GM19239 (cell line): Measurements from ENCODE around the gene TEX19.
"Not testable (repeated sequence)": the region's sequence is repeated elsewhere in the genome, so short reads cannot be mapped to it uniquely, and the experiment has no call there.

Experiments used
- DNase-seq: peaks from one replicate; pipeline ENCODE4 v3.0.0; 2011; ENCODE audit warnings: low spot score; ENCODE audit not compliant: insufficient read length
- FAIRE-seq: peaks from 2 replicates; lab custom pipeline; 2011; peaks lifted over from hg19 to GRCh38; lab: Jason Lieb, UNC

Gene TEX19

DNA sequence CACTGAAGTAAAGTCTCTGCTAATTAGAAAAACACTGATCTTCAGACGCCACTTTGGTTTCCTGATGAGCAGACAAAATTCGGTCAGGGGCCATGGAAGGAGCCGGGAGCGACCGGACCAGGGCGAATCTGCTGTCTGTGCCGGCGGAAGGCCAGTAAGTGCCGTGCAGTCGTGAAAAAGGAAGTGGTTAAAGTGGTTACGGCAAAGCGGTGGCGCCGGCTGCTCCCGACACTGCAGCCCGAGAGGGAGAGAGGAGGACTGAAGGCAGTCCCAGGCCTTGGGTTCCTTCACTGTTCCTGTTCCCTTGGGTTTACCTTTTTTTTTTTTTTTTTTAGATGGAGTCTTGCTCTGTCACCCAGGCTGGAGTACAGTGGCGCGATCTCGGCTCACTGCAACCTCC, 41.8 kb downstream of the TEX19 start:
- FAIRE-seq = peak; percentile 91

GRCh38 chr17:82402865-82403264, 43.8 kb downstream of the TEX19 start:
- DNase-seq (peak; percentile 91), FAIRE-seq (peak; percentile 100)

More for the DNA sequence above, 41.8 kb downstream of the TEX19 start:
- peak; percentile 92 for DNase-seq

- FAIRE-seq (no peak), DNase-seq (no peak)
Observed at GRCh38 chr17:82403662-82404660, 44.9 kb downstream of the TEX19 start.

DNA sequence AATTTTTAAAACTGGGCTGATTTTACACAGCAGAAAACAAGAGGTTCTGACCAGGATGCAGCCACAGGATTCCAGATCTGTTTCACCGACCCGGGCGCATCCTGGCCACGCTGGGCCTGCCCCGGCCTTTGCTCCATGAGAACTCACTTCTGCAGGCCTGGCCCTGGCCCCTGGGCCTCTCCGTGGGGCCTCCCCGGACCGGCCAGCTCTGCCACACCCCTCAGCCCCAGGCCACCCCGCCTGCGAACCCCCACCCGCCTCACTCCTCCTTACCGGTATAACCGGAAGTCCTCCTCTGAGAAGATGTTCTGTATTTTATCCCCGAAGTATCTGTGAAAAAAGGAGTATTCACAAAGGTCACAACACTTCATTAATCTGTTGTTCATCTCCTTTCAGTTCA, 46.0 kb downstream of the TEX19 start:
- FAIRE-seq (no peak), DNase-seq (no peak)

GRCh38 chr17:82406131-82406671, 47.2 kb downstream of the TEX19 start:
- FAIRE-seq = no peak
- no peak for DNase-seq

DNA sequence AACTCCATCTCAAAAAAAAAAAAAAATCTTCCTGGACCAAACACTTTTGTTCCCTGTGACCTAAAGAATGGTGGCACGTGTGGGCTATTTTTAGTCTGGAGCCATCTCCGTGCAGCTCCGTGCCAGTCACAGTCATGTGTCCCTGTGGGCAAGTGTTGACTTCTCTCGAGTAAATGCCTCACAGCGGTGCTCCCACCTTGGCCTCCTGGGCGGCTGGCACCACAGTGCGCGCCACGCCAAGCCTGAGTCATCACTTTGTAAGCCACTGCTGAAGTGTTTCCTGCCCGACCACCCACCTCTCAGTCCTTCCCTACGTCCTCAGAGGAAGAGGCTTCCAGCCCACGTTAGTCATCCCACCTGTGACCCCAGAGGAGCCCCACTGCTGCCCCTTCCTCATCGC, 48.2 kb downstream of the TEX19 start:
- FAIRE-seq (no peak), DNase-seq (no peak)

DNA sequence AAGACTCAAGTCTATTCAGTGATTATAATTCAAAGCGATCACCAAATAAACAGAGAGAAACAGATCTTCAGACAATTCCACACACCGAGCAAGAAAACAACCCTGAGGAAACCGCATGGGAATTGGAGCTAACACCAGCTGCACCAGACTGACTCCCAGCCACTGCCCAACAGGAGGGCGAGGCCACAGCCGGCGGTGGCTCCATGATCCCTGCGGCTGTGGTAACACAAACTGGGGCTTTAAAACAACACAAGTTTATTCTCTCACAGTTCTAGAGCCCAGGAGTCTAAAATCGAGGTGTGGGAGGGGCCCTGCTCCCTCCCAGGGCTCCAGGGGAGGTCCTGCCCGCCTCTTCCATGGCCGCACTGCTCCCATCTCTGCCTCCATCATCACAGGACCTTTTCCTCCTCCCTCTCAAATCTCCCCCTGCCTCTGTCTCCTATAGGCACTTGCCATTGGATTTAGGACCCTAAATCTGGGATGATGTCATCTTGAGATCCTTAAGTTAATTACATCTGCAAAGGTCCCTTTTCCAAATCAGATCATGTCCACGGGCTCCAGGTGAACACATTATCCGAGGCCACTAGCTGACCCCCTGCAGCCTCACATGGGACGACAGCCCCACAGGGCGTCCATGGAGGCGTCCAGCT, 49.4 kb downstream of the TEX19 start:
- no peak for DNase-seq

DNA sequence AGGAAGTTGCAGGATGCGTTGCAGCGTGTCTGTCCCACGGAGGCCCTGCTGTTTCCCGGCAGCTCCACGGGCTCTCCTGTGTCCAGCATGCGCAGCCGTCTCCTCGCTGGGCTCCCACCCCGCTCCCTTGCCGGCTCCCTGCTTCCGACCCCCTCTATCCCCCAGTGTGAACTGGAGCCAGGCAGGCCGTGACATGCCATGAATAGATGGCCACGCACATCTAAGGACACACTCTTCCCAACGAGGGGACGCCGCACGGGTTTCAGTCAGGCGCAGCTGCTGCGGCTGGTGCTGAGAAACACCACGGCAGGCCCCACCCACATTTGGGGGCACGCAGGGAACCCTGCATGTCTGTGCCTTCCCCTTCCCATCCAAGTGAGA, 49.9 kb downstream of the TEX19 start:
- DNase-seq = no peak
- no peak for FAIRE-seq

More for the DNA sequence above, 49.4 kb downstream of the TEX19 start:
- no peak for FAIRE-seq

GRCh38 chr17:82410014-82410716, 51.1 kb downstream of the TEX19 start:
- DNase-seq (no peak), FAIRE-seq (no peak)

DNA sequence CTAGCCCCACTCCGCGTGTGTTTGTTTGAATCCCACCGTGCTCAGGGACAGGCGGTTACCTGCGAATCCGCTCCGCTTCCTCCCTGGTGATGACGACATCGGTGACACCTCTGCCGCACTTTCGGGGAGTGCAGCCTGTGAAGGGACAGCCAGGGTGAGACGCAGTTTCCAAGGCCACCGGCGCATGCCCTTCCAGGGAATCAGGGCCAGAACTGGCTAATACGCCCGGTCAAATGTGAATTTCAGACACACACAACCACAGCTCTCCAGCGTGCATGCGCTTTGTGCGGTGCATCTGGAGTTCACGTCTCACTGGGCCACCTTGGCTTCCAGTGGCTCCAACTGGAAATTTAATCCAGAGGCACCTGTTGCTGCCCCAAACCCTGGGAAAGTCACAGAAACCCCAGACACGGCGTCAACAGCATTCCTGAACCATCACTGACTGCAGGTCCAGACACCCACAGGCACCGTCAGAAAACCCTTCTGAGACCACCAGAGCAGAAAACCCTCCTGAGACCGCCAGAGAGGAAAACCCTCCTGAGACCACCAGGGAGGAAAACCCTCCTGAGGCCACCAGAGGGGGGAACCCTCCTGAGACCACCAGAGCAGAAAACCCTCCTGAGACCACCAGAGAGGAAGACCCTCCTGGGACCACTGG, 52.5 kb downstream of the TEX19 start:
- no peak for FAIRE-seq

DNA sequence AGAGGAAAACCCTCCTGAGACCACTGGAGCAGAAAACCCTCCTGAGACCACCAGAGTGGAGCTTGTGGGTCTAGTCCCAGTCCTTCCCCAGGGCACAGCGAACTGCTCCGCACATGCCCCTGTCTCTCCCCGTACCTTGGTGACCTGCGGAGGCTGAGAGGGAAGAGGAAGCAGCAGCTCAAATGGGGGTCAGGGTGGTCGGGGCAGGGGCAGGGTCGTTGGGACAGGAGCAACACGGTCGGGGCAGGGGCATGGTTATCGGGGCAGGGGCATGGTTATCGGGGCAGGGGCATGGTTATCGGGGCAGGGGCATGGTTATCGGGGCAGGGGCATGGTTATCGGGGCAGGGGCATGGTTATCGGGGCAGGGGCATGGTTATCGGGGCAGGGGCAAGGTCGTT, 53.0 kb downstream of the TEX19 start:
- FAIRE-seq, DNase-seq: not testable (repeated sequence)

More for the DNA sequence above, 52.5 kb downstream of the TEX19 start:
- DNase-seq = no peak

DNA sequence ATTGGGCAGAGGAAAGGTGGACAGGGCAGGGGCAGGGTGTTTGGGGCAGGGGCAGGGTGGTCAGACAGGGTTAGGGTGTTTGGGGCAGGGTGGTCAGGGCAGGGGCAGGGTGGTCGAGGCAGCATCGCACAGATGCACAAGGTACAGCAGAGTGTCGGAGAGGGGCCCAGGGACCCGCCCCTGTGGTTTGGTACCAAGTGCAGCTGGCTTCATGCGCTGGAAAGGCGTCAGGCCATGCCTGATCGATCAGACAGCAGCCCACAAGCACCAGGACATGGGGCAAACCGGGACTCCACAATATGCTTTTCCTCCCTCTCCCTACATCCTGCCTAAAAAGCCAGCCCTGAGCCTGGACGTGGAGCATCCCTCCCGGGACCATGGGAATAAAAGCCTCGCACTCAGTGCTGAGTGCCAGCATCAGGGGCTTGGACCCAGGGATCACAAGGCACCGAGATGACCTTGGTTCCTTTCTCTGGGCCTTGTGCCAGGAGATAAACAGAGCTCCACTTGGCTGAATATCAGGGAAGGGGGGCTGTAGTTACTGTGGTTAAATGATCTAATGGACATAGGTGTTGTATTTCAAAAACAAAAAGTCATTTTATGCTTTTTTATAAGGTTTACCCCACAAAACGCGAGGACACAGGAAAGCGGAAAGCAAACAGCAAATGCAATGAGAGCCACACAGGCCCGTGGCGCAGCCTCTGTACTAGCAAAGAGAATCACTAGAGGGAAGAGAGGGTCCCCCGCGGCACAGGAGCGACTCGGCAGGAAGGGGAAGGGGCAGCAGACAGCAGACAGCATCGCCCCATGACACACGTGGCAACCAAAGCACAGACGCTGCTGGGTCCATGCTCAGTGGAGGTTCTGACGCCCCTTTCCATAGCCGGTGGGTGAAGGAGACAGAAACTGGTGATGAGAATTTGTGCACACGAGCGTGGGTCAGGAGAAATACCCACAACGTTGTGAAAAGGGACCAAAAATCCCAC, 53.8 kb downstream of the TEX19 start:
- DNase-seq (no peak), FAIRE-seq (no peak)
